HG03280 (cell line): ENCODE data around the gene C9orf78.

Experiments used
- ATAC-seq: cut with Tn5 transposase; IDR thresholded peaks from one replicate; pipeline ENCODE4 v1.9.1; 2021; ENCODE audit warnings: mild to moderate bottlenecking, moderate library complexity; ENCODE audit not compliant: unreplicated experiment

Gene C9orf78

GRCh38 chr9:129868023-129868871 lies 33.2 kb upstream of the C9orf78 start:
- ATAC-seq = no peak

- no peak for ATAC-seq
These were observed 32.3 kb upstream of the C9orf78 start for GRCh38 chr9:129867136-129868022.

DNA sequence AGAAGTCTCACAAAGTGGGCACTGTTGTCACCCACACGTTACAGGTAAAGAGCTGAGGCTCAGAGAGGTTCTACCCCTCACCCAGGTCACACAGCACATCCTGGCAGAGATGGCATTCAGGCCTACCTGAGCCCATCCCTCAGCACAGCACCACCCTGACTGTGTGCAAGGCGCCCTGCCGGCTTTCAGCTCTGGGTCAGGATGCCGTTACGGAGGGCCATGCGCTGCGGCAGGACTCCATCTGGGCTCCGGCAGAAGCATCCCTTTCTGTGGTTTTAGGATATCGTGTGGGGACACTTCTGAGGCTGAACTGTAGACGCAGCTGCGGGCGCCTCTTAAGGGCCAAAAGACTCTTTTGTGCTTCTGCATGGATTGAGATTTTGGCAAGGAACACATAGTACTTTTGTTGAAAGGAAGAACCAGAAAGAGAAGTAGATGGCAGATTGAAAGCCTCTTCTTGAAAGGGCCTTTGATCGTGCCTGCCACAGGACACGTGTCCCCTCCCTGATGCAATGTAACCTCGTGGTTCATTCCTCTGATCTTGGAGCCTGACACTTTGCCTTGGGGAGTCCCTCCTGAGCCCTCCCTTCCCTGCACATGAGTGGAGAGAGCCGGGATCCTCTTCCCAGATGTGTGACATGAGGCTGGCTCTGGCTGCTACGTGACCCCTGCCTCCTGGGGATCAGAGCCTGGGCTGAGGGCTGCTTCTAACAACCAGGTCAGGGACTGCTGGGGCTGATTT lies 31.5 kb upstream of the C9orf78 start:
- ATAC-seq = no peak

DNA sequence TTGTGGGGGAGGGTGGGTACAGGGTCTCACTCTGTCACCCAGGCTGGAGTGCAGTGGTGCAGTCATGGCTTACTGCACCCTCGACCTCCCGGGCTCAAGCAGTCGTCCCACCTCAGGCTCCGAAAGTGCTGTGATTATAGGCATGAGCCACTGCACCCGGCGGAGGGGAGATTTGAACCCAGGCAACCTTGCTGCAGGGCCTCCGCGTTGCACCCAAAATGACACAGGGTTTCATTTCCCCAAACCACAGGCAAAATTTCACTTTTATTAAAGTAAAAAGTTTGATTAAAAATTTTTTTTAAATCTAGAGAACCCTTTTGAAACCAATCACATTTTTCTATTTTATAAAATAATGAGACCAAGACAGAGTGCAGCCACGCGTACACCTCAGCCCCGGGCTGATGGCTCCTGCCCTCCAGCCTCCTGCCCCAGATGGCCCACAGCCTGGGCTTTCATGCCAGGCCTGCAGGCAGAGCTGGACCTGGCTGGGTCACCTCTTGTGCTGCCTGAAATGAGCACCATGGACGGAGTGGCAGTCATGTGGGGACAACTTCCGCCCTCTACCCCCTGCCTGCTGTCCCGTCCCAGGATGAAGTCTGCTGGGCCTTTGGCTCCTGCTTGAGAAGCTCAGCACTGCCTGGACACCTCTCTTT lies 30.7 kb upstream of the C9orf78 start:
- no peak for ATAC-seq

- no peak for ATAC-seq
These were observed 30.0 kb upstream of the C9orf78 start for GRCh38 chr9:129864991-129865647.

GRCh38 chr9:129863059-129863690 lies 28.1 kb upstream of the C9orf78 start:
- no peak for ATAC-seq

GRCh38 chr9:129861447-129861827 lies 26.4 kb upstream of the C9orf78 start:
- ATAC-seq = no peak

DNA sequence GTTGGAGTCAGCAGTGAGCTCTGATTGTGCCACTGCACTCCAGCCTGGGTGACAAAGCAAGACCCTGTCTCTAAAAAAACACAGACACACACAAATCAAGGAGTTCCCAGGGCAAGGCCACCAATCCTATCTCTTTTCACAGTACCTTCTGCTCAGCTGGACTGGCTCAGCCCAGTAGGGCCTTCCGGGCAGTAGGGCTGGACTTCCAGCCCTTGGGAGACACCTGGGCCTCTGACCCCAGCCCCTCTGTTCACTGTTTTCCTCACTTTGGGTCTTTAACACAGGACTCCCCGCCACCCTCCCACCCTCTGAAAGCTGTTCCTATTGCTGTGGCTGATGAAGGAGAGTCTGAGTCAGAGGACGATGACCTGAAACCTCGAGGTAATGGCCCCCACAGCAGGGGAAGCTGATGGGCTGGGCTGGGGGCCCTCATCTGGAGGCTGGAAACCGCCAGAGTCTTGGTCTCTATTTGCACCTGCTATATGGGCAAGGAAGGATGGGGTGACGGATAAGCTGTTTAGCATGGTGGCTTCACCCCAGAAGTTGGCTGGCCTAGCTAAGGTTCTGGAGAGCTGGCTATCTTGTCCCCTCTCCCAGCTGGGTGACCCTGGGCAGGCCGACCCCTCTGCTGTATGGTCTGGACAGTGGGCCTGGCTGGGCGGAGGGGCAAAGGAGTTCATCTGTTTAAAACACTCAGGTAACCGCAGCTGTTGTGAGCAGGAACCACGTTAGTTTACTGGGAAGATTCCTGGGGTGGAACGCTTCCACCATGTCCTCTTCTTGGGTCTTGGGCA lies 25.8 kb upstream of the C9orf78 start:
- ATAC-seq = no peak

GRCh38 chr9:129858167-129858962 lies 23.3 kb upstream of the C9orf78 start:
- no peak for ATAC-seq

GRCh38 chr9:129857207-129857606 lies 22.1 kb upstream of the C9orf78 start:
- ATAC-seq = no peak

DNA sequence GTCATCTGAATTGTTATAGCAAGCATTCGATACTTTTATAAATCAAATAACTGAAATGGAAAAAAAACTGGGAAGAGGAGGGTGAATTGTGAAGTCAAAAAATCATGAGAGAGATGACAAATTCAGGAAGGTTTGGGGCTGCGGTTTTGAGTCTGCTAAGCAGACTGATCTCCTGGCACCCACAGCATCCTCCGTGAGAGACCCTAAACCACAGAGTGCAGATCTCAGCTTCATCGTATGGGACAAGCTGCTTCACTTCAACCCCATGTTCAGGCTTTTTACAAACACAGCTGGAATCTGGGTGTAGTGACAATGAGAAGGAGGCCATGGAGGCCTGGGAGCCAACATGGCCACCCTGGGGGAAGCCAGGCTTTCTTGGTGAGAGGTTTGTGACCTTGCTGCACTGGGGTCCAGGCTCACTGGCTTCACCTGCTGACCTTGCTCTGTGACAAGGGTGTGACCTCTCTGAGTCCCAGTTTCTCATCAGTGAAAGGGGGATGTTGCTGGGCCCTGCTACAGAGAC lies 19.6 kb upstream of the C9orf78 start:
- no peak for ATAC-seq

DNA sequence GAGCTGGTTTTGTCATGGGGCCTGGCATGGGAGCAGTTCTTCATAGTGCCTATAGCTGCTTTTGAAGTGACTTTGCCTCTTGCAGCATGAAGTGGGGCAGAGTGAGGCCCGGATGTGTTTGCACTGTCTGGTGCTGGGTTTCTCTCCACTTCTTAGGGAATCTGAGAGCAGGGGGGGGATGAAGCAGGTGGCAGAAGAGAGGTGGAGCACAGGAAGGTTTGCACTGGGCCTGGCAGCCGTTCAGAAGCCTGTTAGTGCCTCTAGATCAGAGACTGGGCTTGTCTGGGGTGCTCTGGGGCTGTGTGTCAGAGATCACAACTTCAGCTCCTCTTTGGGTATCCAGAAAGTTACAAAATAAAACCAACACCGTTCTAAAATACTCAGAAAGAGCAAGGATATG lies 18.5 kb upstream of the C9orf78 start:
- no peak for ATAC-seq

DNA sequence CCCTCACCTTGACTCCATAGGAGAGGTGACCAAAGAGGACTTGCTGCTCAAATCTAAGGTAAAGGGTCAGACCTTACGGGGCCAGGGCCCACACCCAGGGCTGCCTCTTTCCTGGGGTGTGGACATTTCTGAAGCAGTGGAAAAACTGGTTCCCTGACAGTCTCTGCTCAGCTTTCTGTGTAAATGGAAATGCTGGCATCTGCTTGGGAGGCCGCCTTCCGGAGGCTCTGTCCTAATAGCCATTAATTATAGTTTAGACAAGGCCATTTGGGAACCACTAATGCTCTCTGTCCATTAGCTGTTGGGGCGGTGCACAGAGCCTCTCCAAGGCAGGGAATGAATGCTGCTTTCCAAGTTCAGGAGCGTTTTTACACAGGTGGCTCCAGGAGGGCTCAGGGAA lies 17.5 kb upstream of the C9orf78 start:
- no peak for ATAC-seq

- ATAC-seq = no peak
These were observed 16.7 kb upstream of the C9orf78 start for GRCh38 chr9:129851821-129852220.

- no peak for ATAC-seq
These were observed 15.9 kb upstream of the C9orf78 start for GRCh38 chr9:129850821-129851550.

DNA sequence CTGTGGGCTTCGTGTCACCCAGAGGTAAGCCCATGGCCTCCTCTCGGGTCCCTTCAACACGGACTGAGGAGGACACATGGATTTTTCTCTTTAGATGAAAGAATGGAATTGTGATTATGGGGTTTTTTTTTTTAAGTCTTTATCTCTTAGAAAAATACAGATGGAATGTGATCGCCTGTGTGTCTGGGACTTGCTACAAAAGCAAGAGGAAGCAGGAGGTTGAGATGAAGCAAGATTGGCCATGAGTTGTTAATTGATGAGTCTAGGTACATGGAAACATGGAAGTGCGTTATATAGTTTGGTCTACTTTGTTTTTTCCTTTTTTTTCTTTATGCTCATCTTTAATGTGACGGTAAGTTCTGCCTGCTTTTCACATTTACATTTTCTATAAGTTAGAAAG lies 14.8 kb upstream of the C9orf78 start:
- no peak for ATAC-seq

DNA sequence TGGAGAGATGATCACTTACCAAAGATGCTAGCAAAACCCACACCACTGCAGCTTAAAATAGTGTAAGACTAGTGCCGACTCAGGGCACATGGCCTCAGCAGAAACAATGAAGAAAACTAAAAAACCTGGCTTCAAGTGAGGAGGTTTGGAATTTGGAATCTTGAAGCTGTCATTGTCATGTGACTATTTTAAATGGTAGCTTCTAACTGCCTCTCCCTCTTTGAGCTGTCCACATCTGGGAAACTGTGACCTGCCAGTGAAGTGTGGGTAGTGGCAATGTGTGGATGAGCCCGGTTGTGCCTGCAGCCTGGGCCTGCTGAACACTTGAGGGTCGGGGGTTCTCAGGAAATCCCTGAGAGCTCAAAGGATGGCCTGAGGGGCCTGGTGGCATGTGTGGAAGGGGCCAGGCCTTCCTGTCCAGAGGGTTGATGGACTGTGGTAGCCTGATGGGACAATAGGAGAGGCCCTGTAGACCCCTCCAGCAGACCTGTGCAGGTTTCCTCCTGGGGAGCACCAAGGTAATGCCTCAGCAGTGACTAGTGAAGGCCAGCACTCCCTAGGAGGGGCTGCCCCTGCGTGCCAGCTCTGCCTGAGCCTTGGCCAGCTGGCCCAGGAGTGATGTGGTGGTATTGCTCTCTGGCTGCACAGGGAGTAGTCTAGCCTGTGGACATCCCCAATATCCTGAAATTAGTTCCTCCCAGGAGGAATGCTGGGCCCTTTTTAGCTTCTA lies 13.8 kb upstream of the C9orf78 start:
- no peak for ATAC-seq
